ENCODE results near the gene ZFHX3.

ZFHX3 gene

GRCh38 chr16:73054813-73055482, 7.0 kb upstream of the ZFHX3 start:
- DNase-seq = no peak

GRCh38 chr16:73054498-73054812, 6.5 kb upstream of the ZFHX3 start:
- DNase-seq = no peak

GRCh38 chr16:73054125-73054484, 6.2 kb upstream of the ZFHX3 start:
- no peak for DNase-seq

GRCh38 chr16:73053364-73054124, 5.6 kb upstream of the ZFHX3 start:
- no peak for DNase-seq

GRCh38 chr16:73053038-73053363, 5.1 kb upstream of the ZFHX3 start:
- no peak for DNase-seq

- DNase-seq = no peak
Observed at GRCh38 chr16:73052576-73052975, 4.6 kb upstream of the ZFHX3 start.

- DNase-seq = no peak
Observed at GRCh38 chr16:73051961-73052360, 4.0 kb upstream of the ZFHX3 start.

GRCh38 chr16:73051226-73051625, 3.3 kb upstream of the ZFHX3 start:
- no peak for DNase-seq

- DNase-seq = no peak
Observed at GRCh38 chr16:73050201-73051099, 2.5 kb upstream of the ZFHX3 start.

- DNase-seq = no peak
Observed at GRCh38 chr16:73049511-73049910, 1.6 kb upstream of the ZFHX3 start.

- DNase-seq = no peak
Observed at GRCh38 chr16:73049091-73049490, 1.2 kb upstream of the ZFHX3 start.

GRCh38 chr16:73048292-73049080, 558 bp upstream of the ZFHX3 start:
- DNase-seq = no peak

GRCh38 chr16:73047221-73047535, 750 bp downstream of the ZFHX3 start:
- no peak for DNase-seq

GRCh38 chr16:73046849-73047214, 1.1 kb downstream of the ZFHX3 start:
- DNase-seq = no peak

GRCh38 chr16:73046202-73046848, 1.6 kb downstream of the ZFHX3 start:
- no peak for DNase-seq

- DNase-seq = no peak
Observed at GRCh38 chr16:73043828-73044467, 4.0 kb downstream of the ZFHX3 start.

GRCh38 chr16:73042807-73043206, 5.1 kb downstream of the ZFHX3 start:
- no peak for DNase-seq

- no peak for DNase-seq
Observed at GRCh38 chr16:73041676-73042075, 6.3 kb downstream of the ZFHX3 start.

GRCh38 chr16:73040735-73041402, 7.1 kb downstream of the ZFHX3 start:
- no peak for DNase-seq

- DNase-seq = no peak
Observed at GRCh38 chr16:73040136-73040535, 7.8 kb downstream of the ZFHX3 start.

GRCh38 chr16:73037845-73038570, 9.9 kb downstream of the ZFHX3 start:
- DNase-seq = no peak

Data from stimulated activated naive CD4-positive, alpha-beta T cell (primary cell).